ENCODE measurements around the gene CAMK2G.
A peak's percentile ranks its signal among the peaks of the same experiment; 100 is the strongest.

DNA sequence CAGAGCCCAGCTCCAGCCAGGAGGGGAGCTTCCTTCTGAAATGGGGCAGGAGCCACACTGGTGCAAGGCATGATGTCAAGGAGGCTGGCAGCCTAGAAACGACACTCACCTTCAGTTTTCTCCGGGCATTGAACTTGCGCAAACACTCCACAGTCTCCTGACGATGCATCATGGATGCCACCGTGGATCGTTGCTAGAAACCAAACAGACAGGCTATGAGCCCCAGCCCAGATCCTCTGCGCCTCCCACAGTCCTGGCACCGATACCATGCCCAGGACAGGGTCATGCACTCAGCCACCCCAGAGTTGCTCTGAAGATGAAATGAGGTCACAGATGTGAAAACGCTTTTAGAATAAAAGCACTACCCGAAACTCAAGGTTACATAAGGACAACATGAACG lies 32.0 kb downstream of the CAMK2G start:
- TF ChIP-seq, protein P1, sequence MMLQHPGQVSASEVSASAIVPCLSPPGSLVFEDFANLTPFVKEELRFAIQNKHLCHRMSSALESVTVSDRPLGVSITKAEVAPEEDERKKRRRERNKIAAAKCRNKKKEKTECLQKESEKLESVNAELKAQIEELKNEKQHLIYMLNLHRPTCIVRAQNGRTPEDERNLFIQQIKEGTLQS (IDR thresholded peaks at IDR 0.05) = no peak
- TF ChIP-seq, protein P2, sequence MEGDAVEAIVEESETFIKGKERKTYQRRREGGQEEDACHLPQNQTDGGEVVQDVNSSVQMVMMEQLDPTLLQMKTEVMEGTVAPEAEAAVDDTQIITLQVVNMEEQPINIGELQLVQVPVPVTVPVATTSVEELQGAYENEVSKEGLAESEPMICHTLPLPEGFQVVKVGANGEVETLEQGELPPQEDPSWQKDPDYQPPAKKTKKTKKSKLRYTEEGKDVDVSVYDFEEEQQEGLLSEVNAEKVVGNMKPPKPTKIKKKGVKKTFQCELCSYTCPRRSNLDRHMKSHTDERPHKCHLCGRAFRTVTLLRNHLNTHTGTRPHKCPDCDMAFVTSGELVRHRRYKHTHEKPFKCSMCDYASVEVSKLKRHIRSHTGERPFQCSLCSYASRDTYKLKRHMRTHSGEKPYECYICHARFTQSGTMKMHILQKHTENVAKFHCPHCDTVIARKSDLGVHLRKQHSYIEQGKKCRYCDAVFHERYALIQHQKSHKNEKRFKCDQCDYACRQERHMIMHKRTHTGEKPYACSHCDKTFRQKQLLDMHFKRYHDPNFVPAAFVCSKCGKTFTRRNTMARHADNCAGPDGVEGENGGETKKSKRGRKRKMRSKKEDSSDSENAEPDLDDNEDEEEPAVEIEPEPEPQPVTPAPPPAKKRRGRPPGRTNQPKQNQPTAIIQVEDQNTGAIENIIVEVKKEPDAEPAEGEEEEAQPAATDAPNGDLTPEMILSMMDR (IDR thresholded peaks at IDR 0.05; ENCODE audit: low read depth, low read length, missing input control) = no peak
- TF ChIP-seq TAF1 (conservative IDR thresholded peaks at IDR 0.05) (no peak), JUND (IDR thresholded peaks at IDR 0.05) (no peak), FOXA1 (IDR thresholded peaks at IDR 0.05) (no peak), SP1 (IDR thresholded peaks at IDR 0.05) (peak; percentile 56), YY1 (IDR thresholded peaks at IDR 0.05) (peak; percentile 30), RAD21 (IDR thresholded peaks at IDR 0.05) (peak in 1 of 2 donors; percentile 30), RXRA (IDR thresholded peaks at IDR 0.05) (peak; percentile 82 to 94), EGR1 (IDR thresholded peaks at IDR 0.05; ENCODE audit: low read depth in 2 of 2) (no peak), GABPA (IDR thresholded peaks at IDR 0.05 in 1 of 2, conservative IDR thresholded peaks at IDR 0.05 in 1 of 2) (no peak)
- TF ChIP-seq, protein P3, sequence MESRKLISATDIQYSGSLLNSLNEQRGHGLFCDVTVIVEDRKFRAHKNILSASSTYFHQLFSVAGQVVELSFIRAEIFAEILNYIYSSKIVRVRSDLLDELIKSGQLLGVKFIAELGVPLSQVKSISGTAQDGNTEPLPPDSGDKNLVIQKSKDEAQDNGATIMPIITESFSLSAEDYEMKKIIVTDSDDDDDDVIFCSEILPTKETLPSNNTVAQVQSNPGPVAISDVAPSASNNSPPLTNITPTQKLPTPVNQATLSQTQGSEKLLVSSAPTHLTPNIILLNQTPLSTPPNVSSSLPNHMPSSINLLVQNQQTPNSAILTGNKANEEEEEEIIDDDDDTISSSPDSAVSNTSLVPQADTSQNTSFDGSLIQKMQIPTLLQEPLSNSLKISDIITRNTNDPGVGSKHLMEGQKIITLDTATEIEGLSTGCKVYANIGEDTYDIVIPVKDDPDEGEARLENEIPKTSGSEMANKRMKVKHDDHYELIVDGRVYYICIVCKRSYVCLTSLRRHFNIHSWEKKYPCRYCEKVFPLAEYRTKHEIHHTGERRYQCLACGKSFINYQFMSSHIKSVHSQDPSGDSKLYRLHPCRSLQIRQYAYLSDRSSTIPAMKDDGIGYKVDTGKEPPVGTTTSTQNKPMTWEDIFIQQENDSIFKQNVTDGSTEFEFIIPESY (IDR thresholded peaks at IDR 0.05) = no peak
- TF ChIP-seq, protein P4, sequence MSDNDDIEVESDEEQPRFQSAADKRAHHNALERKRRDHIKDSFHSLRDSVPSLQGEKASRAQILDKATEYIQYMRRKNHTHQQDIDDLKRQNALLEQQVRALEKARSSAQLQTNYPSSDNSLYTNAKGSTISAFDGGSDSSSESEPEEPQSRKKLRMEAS (IDR thresholded peaks at IDR 0.05) = no peak
- TF ChIP-seq, protein P5, sequence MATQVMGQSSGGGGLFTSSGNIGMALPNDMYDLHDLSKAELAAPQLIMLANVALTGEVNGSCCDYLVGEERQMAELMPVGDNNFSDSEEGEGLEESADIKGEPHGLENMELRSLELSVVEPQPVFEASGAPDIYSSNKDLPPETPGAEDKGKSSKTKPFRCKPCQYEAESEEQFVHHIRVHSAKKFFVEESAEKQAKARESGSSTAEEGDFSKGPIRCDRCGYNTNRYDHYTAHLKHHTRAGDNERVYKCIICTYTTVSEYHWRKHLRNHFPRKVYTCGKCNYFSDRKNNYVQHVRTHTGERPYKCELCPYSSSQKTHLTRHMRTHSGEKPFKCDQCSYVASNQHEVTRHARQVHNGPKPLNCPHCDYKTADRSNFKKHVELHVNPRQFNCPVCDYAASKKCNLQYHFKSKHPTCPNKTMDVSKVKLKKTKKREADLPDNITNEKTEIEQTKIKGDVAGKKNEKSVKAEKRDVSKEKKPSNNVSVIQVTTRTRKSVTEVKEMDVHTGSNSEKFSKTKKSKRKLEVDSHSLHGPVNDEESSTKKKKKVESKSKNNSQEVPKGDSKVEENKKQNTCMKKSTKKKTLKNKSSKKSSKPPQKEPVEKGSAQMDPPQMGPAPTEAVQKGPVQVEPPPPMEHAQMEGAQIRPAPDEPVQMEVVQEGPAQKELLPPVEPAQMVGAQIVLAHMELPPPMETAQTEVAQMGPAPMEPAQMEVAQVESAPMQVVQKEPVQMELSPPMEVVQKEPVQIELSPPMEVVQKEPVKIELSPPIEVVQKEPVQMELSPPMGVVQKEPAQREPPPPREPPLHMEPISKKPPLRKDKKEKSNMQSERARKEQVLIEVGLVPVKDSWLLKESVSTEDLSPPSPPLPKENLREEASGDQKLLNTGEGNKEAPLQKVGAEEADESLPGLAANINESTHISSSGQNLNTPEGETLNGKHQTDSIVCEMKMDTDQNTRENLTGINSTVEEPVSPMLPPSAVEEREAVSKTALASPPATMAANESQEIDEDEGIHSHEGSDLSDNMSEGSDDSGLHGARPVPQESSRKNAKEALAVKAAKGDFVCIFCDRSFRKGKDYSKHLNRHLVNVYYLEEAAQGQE (IDR thresholded peaks at IDR 0.05) = no peak
